Measurements from ENCODE around the gene HFM1. TPM values are rescaled to one million over a fixed set of nuclear protein-coding genes. Genes with fewer than 3 reads are reported as not detected.

The HFM1 gene
- total and polyA plus RNA-seq, 10 of the 15 experiments (the other 5 are each of a cell fraction or from before 2014, with no cell fraction given): not detected

DNA sequence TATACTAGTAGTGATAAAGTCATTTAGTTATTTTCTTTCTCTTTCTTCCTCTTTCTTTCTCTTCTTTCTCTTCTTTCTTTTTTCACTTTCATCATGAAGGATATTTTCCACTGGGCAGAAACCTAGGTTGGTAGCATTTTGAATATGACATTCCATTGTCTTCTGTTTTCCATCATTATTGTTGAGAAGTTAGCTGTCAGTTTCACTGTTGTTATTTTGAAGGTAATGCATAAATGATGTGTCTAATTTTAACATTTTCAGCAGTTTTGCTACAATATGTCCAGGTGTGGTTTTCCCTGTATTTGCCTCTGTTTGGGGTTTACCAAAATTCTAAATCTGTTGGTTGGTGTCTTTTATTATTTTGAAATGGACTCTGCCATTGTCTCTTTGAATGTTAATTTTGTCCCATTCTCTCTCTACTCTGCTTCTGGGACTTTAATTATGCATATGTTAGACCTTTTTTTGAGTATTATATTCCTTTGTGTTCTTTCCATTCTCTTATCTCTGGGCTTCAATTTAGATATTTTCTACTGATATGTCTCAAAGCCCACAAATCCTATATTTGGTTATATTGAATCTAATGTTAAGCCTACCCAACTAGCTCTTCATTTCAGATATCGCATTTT lies 96.7 kb downstream of the HFM1 start (continued):
- no peak for TF ChIP-seq ELK1 (IDR thresholded peaks at IDR 0.05; ENCODE audit: low read depth, low read length)
- TF ChIP-seq ATF7 (IDR thresholded peaks at IDR 0.05; ENCODE audit: low read depth): no peak
- TF ChIP-seq ATF3 (IDR thresholded peaks at IDR 0.05; ENCODE audit: borderline replicate concordance, extremely low read depth, low read depth, low read length): no peak
- no peak for TF ChIP-seq ZNF592 (IDR thresholded peaks at IDR 0.05)
- TF ChIP-seq E2F8 (IDR thresholded peaks at IDR 0.05; ENCODE audit: low read depth, partially characterized antibody): no peak
- TF ChIP-seq PAX5 (IDR thresholded peaks at IDR 0.05; ENCODE audit: borderline replicate concordance, low read depth, low read length): no peak
- TF ChIP-seq NRF1 (conservative IDR thresholded peaks at IDR 0.05; ENCODE audit: low read depth, low read length): no peak
- no peak for TF ChIP-seq IRF4 (IDR thresholded peaks at IDR 0.05; ENCODE audit: low read depth, low read length)

Measured in GM12878 (cell line).